Measurements from ENCODE around the gene ATMIN.
A peak's percentile ranks its signal among the peaks of the same experiment; 100 is the strongest.

The ATMIN gene

GRCh38 chr16:81035398-81035974, at the start of gene ATMIN:
TSS of gene ATMIN (plus strand) at chr16:81035842. CDS start at chr16:81035871, 29 bp downstream.
- peak; percentile 91 for DNase-seq (ENCODE audit: low spot score)

- DNase-seq (ENCODE audit: low spot score) = no peak
Observed at GRCh38 chr16:80986557-80986956, 49.1 kb upstream of the ATMIN start.

DNA sequence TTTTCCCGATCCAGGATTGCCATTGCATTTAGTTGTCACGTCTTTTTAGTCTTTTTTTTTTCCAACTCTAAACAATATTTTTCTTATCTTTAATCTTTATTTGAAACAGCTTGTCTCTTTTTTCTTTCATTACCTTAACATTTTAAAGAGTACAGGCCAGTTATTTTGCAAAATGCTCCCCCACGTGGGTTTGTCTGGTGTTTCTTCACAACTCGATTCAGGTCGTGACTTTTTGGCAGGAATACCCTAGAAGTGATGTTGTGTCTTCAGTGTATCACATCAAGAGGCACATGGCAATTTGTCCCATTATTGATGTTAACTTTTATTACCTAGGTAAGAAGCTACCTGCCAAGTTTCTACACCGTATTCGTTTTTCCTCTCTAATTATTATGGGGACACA, 46.9 kb upstream of the ATMIN start:
- DNase-seq (ENCODE audit: low spot score) = no peak

- no peak for DNase-seq (ENCODE audit: low spot score)
Observed at GRCh38 chr16:80989801-80990200, 45.8 kb upstream of the ATMIN start.

DNA sequence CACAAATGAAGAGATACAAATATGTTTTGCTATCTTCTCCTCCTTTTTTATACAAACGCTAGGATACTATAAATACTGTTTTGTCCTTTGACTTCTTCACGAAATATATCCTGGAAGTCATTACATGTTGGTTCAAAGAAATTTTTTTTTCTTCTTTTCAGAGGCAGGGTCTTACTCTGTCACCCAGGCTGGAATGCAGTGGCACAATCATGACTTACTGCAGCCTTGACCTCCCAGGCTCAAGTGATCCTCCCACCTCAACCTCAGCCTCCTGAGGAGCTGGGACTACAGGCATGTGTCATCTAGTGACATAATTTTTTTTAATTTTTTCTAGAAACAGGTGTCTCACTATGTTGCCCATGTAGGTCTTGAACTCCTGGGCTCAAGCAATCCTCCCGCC, 45.1 kb upstream of the ATMIN start:
- DNase-seq (ENCODE audit: low spot score) = no peak

- DNase-seq (ENCODE audit: low spot score) = no peak
Observed at GRCh38 chr16:80990978-80991377, 44.7 kb upstream of the ATMIN start.

DNA sequence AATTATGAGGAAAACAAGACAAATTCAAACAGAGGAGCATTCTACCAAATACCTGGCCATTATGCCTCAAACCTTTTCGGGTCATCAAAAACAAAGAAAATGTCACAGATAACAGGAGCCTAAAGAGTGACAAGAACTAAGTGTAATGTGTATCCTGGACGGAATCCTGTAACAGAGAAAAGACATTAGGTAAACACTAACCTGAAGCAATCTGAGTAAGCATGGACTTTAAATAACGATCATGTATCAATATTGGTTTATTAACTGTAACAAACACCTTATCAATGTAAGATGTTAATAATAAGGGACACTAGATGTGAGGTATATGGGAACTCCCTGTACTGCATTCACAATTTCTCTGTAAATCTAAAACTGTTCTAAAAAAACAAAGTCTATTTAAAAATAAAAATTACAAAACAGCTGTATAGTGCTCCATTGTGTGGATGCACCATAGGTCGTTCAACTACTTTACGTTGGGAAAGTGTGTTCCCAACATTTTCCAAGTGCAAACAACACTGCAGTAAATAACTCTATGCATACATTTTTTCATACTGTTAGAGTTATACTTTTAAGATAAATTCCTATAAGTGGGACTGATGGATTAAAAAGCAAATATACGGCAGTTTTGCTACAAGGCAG, 43.7 kb upstream of the ATMIN start:
- no peak for DNase-seq (ENCODE audit: low spot score)

DNA sequence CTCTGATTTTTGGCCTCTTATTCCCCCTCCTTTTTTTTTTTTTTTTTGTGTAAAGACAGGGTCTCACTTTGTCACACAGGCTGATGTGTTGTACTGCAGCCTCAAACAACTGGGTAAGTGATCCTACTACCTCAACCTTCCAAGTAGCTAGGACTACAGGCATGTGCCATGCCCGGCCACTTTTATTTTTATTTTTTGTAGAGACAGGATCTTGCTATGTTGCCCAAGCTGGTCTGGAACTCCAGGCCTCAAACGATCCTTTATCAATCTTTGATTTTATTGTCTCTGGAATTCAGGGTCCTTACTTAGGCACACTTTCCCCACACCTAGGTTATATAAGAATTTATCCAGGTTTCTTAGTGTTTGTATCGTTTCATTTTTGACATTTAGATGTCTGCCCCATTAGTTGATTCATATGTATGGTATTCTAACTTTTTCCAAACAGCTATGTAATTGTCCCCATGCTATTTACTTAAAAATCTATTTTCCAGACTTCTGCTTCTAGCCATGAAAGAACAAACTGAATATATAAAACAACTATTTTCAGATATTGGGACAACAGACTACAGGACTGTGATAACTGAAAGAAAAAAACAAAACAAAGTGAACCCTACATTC, 42.9 kb upstream of the ATMIN start:
- no peak for DNase-seq (ENCODE audit: low spot score)

DNA sequence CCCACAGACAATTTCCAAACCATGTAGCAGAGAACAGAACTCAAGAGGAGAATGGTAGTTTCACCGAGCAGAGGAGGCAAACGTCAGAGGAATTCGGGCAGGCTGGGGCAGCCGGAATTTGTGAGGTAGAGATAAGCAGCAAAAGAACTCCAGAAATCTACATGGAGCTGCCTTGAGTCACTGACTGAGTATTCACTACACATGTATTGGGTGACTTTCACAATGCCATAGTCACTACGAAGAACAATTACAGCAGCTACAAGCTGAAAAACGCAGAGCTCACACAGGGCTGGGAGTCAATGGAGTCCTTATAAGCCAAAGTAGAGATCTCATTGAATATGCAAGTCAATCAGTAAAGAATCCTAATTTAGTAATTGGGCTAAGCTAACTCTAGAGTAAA, 42.3 kb upstream of the ATMIN start:
- peak; percentile 23 for DNase-seq (ENCODE audit: low spot score)

GRCh38 chr16:80993834-80994233, 41.8 kb upstream of the ATMIN start:
- no peak for DNase-seq (ENCODE audit: low spot score)

DNA sequence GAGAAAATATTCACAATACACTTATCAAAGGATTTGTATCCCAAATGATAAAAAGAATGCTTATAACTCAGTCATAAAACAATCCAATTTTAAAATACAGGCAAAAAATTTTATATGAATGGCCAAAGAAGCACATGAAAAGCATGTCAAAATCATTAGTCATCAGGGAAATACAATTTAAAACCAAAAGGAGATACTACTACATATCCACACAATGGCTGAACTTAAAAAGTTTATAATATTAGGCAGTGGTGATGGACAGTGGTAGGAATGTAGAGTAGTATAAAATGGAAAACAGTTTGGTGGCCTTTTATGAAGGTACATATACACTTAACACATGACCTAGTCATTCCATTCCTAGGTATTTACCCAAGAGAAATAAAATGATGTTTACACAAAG, 41.2 kb upstream of the ATMIN start:
- DNase-seq (ENCODE audit: low spot score) = no peak

GRCh38 chr16:80996688-80997138, 38.9 kb upstream of the ATMIN start:
- no peak for DNase-seq (ENCODE audit: low spot score)

GRCh38 chr16:80997139-80997798, 38.4 kb upstream of the ATMIN start:
- DNase-seq (ENCODE audit: low spot score) = peak; percentile 16

- no peak for DNase-seq (ENCODE audit: low spot score)
Observed at GRCh38 chr16:80997964-80998620, 37.5 kb upstream of the ATMIN start.

GRCh38 chr16:81000873-81001272, 34.8 kb upstream of the ATMIN start:
- DNase-seq (ENCODE audit: low spot score) = no peak

DNA sequence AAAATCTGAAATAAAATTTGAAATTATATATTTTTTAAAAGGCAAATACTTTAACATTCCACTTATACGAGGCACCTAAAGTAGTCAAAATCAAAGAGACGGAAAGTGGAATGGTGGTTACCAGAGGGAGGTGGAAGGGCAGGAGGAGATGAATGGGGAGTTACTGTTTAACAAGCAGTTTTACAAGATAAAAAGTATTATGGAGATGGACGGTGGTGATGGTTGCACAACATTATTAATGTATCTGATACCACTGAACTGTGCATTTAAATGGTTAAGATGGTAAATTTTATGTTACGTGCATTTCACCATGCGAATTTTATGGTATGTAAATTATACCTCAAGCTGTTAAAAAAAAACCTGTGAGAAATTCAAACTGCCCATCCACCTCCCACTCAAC, 34.3 kb upstream of the ATMIN start:
- no peak for DNase-seq (ENCODE audit: low spot score)

DNA sequence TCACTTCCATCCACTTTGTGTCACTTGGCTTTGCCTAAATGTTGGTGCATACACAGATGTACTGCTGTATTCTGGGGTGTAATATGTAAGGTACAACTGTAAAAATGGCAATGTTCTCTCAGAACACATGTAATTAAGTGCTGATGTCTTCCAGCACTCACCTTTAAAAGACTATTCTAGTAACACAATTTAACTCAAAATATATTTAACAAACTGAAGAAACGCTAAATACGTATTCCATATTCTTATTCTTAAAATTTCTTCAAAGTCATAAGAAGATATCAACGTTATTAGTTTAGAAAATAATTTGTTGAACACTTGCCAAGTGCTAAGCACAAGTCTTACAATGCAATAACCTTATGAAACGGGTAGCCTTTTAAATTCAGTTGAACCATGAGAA, 32.6 kb upstream of the ATMIN start:
- no peak for DNase-seq (ENCODE audit: low spot score)

DNA sequence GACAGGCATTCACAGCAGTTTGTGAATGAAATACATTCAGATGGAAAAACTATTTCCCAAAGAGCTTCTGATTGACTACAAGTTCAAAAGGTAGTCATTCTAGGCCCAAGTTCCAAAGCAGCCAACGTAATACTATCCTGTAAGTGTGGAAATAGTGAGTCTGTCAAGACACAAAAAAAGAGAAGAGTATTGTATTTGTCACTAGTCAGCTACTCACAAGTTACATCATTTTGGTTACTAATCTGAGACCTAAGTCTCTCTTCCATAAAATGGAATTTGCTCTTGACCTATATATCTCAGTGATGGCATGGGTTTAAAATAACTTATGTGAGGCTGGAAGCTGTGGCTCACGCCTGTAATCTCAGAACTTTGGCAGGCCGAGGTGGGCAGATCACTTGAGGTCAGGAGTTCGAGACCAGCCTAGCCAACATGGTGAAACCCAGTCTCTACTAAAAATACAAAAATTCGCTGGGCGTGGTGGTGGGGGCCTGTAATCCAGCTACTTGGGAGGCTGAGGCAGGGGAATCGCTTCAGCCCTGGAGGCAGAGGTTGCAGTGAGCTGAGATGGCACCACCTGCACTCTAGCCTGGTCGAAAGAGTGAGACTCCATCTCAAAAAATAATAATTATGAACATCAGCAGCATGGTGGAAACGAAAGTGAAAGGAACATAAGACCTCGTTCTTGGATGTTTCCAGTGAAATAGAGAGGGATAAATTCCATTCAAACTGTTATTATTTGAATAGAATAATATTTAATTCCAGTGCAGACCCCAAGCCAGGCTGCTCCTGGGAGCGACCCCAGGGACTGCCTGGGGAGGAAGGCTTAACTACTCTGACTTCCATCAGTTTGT, 31.8 kb upstream of the ATMIN start:
- DNase-seq (ENCODE audit: low spot score) = peak; percentile 27

GRCh38 chr16:81004646-81005353, 30.8 kb upstream of the ATMIN start:
- peak; percentile 84 for DNase-seq (ENCODE audit: low spot score)

DNA sequence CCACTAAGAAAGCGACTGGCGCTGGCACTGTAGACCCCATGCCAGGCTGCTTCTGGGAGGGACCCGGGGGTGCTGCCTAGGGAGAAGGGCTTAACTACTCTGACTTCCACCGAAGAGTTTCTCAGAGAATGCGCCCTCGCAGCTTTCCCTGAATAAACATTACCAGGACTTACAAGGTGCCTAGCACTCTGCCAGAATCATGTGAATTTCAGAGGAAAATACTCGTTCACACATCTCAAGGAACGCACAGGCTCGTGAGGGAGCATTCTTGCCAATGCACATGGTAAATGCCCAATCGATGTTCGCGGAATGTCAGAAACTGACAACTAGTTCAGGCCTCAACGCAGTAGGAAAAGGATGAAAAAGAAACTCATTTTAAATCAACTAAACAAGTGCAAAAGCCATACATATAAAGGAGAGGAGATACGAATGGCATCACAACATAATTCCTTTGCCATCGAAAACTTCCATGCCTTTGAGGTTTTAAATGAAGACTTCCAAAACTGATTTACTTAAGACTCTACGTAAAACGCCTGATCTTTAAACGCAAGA, 30.0 kb upstream of the ATMIN start:
- DNase-seq (ENCODE audit: low spot score) = no peak
